HG02759 (cell line): ENCODE data around the gene MIA2.
"Not testable (repeated sequence)": the region's sequence is repeated elsewhere in the genome, so short reads cannot be mapped to it uniquely, and the experiment has no call there.

ENCODE experiments used
- ATAC-seq: cut with Tn5 transposase; IDR thresholded peaks from one replicate; pipeline ENCODE4 v1.9.1; 2021; ENCODE audit warnings: mild to moderate bottlenecking, moderate library complexity; ENCODE audit not compliant: unreplicated experiment

MIA2 gene

DNA sequence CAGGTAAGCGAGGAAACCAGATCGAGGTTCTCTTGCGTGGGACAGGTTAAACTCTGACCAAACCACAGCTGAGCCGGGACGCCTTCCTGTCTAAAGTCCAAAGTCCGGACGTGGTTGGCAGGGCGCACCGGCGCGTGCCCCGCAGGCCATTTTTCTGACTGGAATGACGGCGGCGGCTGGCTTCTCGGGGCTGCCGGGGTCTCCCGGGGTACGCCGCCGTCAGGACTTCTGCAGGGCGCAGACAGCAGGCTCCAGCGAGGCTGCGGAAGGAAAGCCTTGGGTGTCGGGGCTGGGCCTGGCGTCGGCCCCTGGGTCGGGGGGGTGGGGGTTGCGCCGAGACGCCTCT, 32.8 kb downstream of the MIA2 start:
- ATAC-seq, result peak; percentile 53

- ATAC-seq, result peak; percentile 86
Observed at GRCh38 chr14:39266871-39267607, 33.3 kb downstream of the MIA2 start.

- no peak for ATAC-seq
Observed at GRCh38 chr14:39267608-39268005, 33.9 kb downstream of the MIA2 start.

DNA sequence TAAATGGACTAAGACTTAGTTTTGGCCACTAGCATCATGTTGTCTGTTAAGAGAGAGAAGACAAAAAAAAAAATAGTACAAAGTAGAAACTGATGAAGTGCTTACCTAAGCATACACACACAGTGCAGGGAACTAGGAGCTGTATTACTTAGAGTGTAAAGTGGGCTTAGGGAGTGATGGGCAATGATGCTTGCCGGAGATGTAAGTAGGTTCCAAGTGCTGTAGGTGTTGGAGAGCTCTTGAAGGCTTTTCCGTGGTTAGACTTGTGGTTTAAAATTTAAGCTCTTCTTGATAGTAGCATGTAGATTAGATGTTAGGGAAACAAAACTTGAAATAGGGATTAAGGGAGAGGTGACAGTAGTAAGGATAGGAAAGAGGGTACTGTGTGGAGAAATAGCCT, 34.7 kb downstream of the MIA2 start:
- no peak for ATAC-seq

- no peak for ATAC-seq
Observed at GRCh38 chr14:39272918-39273317, 39.2 kb downstream of the MIA2 start.

- ATAC-seq, result no peak
Observed at GRCh38 chr14:39275395-39275794, 41.7 kb downstream of the MIA2 start.

GRCh38 chr14:39276005-39276404, 42.3 kb downstream of the MIA2 start:
- ATAC-seq, result no peak

DNA sequence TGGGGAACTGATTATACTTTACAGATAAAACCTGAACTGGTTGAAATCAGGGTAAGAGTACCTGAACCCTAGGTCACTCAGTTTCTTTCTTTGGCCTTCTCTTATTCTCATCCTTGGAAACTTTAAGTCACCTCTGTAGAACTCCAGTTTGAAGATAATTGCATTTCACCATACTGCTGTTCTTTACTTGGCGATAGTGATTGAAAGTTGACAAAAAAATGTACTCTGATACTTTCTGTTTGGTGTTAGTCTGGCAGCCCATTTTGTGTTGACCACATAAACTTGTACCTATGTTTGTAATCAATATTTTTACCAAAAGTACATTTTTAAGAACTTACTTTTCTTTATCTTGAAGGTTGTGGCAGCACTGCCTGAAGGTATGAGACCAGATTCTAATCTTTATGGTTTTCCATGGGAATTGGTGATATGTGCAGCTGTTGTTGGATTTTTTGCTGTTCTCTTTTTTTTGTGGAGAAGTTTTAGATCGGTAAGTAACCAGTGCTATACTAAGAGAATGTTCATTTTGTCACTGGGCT, 42.9 kb downstream of the MIA2 start:
- no peak for ATAC-seq

GRCh38 chr14:39279515-39279914, 45.8 kb downstream of the MIA2 start:
- no peak for ATAC-seq

DNA sequence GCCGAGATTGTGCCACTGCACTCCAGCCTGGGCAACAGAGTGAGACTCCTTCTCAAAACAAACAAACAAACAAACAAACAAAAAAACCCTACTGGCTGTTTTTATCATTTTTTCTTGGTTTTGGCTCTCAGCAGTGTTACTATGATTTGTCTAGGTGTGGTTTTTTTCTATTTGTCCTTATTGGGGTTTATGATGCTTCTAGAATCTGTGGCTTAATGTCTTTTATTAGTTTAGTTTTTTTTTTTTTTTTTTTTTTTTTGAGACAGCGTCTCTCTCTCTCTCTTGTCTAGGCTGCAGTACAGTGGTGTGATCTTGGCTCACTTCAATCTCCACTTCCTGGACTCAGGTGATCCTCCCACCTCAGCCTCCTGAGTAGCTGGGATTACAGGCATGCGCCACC, 47.0 kb downstream of the MIA2 start:
- ATAC-seq, result not testable (repeated sequence)

- no peak for ATAC-seq
Observed at GRCh38 chr14:39289523-39289922, 55.8 kb downstream of the MIA2 start.

GRCh38 chr14:39291701-39292100, 58.0 kb downstream of the MIA2 start:
- no peak for ATAC-seq

- ATAC-seq, result no peak
Observed at GRCh38 chr14:39293629-39294028, 59.9 kb downstream of the MIA2 start.

DNA sequence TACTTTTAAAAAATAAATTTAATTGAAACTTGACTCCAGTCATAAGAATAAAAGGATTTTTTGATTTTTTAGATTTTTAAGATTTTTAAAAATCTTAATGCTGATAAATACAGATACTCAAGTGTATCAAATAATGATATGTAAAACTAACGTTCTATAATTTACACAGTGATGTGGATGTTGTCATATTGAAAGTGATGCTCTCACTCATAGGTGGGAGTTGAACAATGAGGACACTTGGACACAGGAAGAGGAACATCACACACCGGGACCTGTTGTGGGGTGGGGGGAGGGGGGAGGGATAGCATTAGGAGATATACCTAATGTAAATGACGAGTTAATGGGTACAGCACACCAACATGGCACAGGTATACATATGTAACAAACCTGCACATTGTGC, 66.7 kb downstream of the MIA2 start:
- ATAC-seq, result not testable (repeated sequence)

GRCh38 chr14:39302124-39302810, 68.6 kb downstream of the MIA2 start:
- no peak for ATAC-seq

- no peak for ATAC-seq
Observed at GRCh38 chr14:39303115-39303514, 69.4 kb downstream of the MIA2 start.

DNA sequence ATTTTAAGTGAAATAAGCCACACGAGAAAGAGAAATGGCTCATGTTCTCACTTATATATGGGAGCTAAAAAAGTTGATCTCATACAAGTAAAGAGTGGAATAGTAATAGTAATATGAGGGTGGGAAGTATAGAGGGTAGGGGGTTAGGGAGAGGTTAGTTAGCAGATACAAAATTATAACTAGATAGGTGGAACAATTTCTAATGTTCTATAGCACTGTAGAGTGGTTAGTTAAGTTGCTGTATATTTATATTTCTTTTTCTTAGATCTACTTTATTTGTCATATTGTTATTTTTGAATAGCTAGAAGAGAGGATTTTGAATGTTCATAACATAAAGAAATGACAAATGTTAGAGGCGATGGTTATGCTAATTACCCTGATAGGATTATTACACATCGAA, 74.1 kb downstream of the MIA2 start:
- no peak for ATAC-seq

- no peak for ATAC-seq
Observed at GRCh38 chr14:39310051-39310450, 76.3 kb downstream of the MIA2 start.

DNA sequence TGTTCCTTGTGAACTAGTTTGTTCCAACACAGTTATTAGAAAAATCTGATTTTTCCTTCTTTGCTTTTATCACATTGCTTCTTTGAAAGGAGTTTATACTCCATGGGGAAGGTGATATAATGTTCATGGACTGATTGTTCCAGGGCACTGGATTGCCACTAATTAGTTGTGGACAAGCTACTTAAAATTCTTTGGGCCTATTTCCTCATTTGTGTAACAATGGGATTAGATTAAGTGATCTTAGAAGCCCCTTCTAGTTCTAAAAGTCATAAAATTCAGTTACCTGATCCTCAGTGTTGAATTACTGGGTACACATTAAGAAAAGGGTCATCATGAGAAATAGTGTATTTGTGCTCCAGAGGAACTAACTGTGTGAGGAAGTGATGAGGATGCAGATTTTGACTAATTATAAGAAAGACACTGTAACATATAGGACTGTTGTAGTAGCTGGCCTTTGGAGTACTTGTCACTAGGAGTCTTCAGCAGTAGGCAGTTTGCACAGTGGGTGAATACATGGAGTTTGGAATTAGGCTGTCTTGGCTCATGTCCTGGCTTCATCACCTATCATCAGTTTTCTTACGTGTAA, 82.2 kb downstream of the MIA2 start:
- ATAC-seq, result no peak

- ATAC-seq, result no peak
Observed at GRCh38 chr14:39316830-39317553, 83.3 kb downstream of the MIA2 start.

GRCh38 chr14:39318574-39318973, 84.9 kb downstream of the MIA2 start:
- no peak for ATAC-seq
